Endothelial cell of umbilical vein (primary cell): ENCODE data around the gene HCFC1R1. TPM values are rescaled to one million over a fixed set of nuclear protein-coding genes. Genes with fewer than 3 reads are reported as not detected.

Experiments used
- BruUV-seq: library from RNA; stranded (reverse); fragments of 400-500 nt; replicated peaks from 2 replicates; lab custom pipeline; 2021; lab: Mats Ljungman, UMichigan
- CTCF ChIA-PET: fragments of 300-600, 350-600 bp; sonication (Branson Sonifier 250); formaldehyde crosslinking; loops from one replicate; lab custom pipeline; 2021; ENCODE audit warnings: antibody characterized with exemption, inconsistent platforms; lab: Charles Lee
- POLR2A ChIA-PET: fragments of 300-600, 350-600 bp; sonication (Branson Sonifier 250); formaldehyde crosslinking; loops from one replicate; lab custom pipeline; 2021; ENCODE audit warnings: antibody characterized with exemption, inconsistent platforms; lab: Charles Lee
- DNase-seq: peaks from one replicate; pipeline ENCODE4 v3.0.0-alpha.2; 2011; ENCODE audit warnings: low read depth, low spot score
- FAIRE-seq: peaks from 2 replicates; lab custom pipeline; 2011; peaks lifted over from hg19 to GRCh38; lab: Jason Lieb, UNC
- H2AFZ ChIP-seq: 2 replicates; pipeline ENCODE4 v1.6.0; 2012; ENCODE audit warnings: low read depth, low read length, control low read depth, inconsistent platforms
- H3K27ac ChIP-seq: 2 replicates; pipeline ENCODE4 v1.5.1; 2011; ENCODE audit warnings: low read depth, mild to moderate bottlenecking, control low read depth, low read length, moderate library complexity; ENCODE audit not compliant: insufficient read depth
- H3K27me3 ChIP-seq, 2 experiments: 2 replicates each; pipeline versions ENCODE4 v1.6.0 to v1.6.1; 2011; ENCODE audit warnings: low read length in 2 of 2, mixed read lengths in 1 of 2; ENCODE audit not compliant: control insufficient read depth in 2 of 2, insufficient read depth in 2 of 2
- H3K36me3 ChIP-seq, 2 experiments: 2 replicates in 1 of 2; 3 replicates in 1 of 2; pipeline ENCODE4 v1.5.1; 2011; ENCODE audit warnings: low read length in 2 of 2, mild to moderate bottlenecking in 1 of 2, moderate library complexity in 1 of 2; ENCODE audit not compliant: control insufficient read depth in 2 of 2, insufficient read depth in 2 of 2; ENCODE audit errors: extremely low read depth in 1 of 2
- H3K4me1 ChIP-seq: 3 replicates; pipeline ENCODE4 v1.5.1; 2011; ENCODE audit warnings: mild to moderate bottlenecking, low read length; ENCODE audit not compliant: control insufficient read depth, insufficient read depth; ENCODE audit errors: extremely low read depth
- H3K4me2 ChIP-seq: 2 replicates; pipeline ENCODE4 v1.6.1; 2011; ENCODE audit warnings: low read length, control low read depth, mixed read lengths; ENCODE audit not compliant: insufficient read depth
- H3K4me3 ChIP-seq, 3 experiments: fragments of 200-600 bp in 1 of 3; sonication (generic), shearing (Covaris generic) in 1 of 3; replicated peaks in 1 of 3; 2 replicates each; pipeline ENCODE4 v1.5.1; 2011 to 2016; ENCODE audit warnings: control low read depth in 3 of 3, low read length in 3 of 3, mild to moderate bottlenecking in 2 of 3, inconsistent platforms in 1 of 3, low read depth in 1 of 3, moderate library complexity in 1 of 3; ENCODE audit not compliant: insufficient read depth in 1 of 3
- H3K79me2 ChIP-seq: 2 replicates; pipeline ENCODE4 v1.6.0; 2012; ENCODE audit warnings: low read length, inconsistent platforms; ENCODE audit not compliant: control insufficient read depth, insufficient read depth
- H3K9ac ChIP-seq: replicated peaks from 2 replicates; pipeline ENCODE3; 2011; ENCODE audit warnings: low read length, control low read depth; ENCODE audit not compliant: insufficient read depth; ENCODE audit errors: extremely low read depth
- H3K9me1 ChIP-seq: replicated peaks from 3 replicates; pipeline ENCODE4 v1.6.0; 2011; ENCODE audit warnings: mild to moderate bottlenecking, low read length; ENCODE audit not compliant: control insufficient read depth, insufficient read depth; ENCODE audit errors: extremely low read depth
- H3K9me3 ChIP-seq: replicated peaks from 2 replicates; pipeline ENCODE4 v1.5.1; 2012; ENCODE audit warnings: low read length, inconsistent platforms; ENCODE audit not compliant: control insufficient read depth, insufficient read depth
- H4K20me1 ChIP-seq: replicated peaks from 2 replicates; pipeline ENCODE3; 2011; ENCODE audit warnings: mild to moderate bottlenecking, low read length; ENCODE audit not compliant: control insufficient read depth, insufficient read depth; ENCODE audit errors: extremely low read depth
- EZH2 ChIP-seq: IDR thresholded peaks from 2 replicates; pipeline ENCODE4 v1.6.1; 2012; ENCODE audit warnings: borderline replicate concordance, low read depth, mild to moderate bottlenecking, moderate library complexity, low read length, inconsistent platforms; ENCODE audit not compliant: severe bottlenecking
- FOS ChIP-seq: IDR thresholded peaks from 2 replicates; pipeline ENCODE4 v1.6.1; 2011; ENCODE audit warnings: mild to moderate bottlenecking, low read length, moderate library complexity, borderline replicate concordance; ENCODE audit not compliant: insufficient read depth
- GATA2 ChIP-seq: IDR thresholded peaks from 2 replicates; pipeline ENCODE4 v1.7.0; 2011; ENCODE audit warnings: low read depth, mild to moderate bottlenecking, moderate library complexity, mixed read lengths, low read length; ENCODE audit not compliant: insufficient read length, insufficient read depth
- JUN ChIP-seq: IDR thresholded peaks from 2 replicates; pipeline ENCODE4 v1.6.1; 2011; ENCODE audit warnings: borderline replicate concordance, low read depth; ENCODE audit not compliant: insufficient read length, insufficient read depth
- MYC ChIP-seq: IDR thresholded peaks from one replicate; pipeline ENCODE4 v1.6.1; 2011; ENCODE audit warnings: mild to moderate bottlenecking, low read depth, low read length
- POLR2A ChIP-seq: IDR thresholded peaks from 2 replicates; pipeline ENCODE4 v1.6.1; 2012; ENCODE audit warnings: low read depth, mild to moderate bottlenecking, control low read depth, low read length
- dilution Hi-C: fragments of 300-500 bp; cut with MboI; formaldehyde crosslinking; loops from one replicate; pipeline ENCODE4 v1.15.0; 2019; ENCODE audit warnings: low sequenced_read_pairs; ENCODE audit not compliant: extremely low pct_ligation_motif_present
- intact Hi-C: fragments of 100-400 bp; cut with micrococcal nuclease; formaldehyde crosslinking; loops from one replicate; pipeline ENCODE4 v1.10.0; 2022
- polyA plus RNA-seq, 4 experiments: library from polyadenylated mRNA; depleted of rRNA in 3 of 4; stranded (reverse) in 3 of 4; unstranded in 1 of 4; fragments of >200 nt; gene quantifications; 2 replicates each; pipeline versions ENCODE4 v1.2.1 to v1.2.3, GENCODE V29; 2011 to 2012; ENCODE audit warnings: missing spikeins in 1 of 4
- total RNA-seq: library from RNA; stranded (reverse); gene quantifications from 2 replicates; pipeline ENCODE4 v1.2.3, GENCODE V29; 2021
- TF ChIP-seq, protein P1 (sequence below), 2 donors: IDR thresholded peaks; 1 replicate in 1 of 2; 2 replicates in 1 of 2; pipeline ENCODE4 v1.5.1; 2011; ENCODE audit warnings: low read length in 2 of 2, mild to moderate bottlenecking in 2 of 2, moderate library complexity in 2 of 2, control low read depth in 1 of 2, inconsistent platforms in 1 of 2, low read depth in 1 of 2; ENCODE audit not compliant: insufficient read depth in 1 of 2; ENCODE audit errors: extremely low read depth in 1 of 2
- TF ChIP-seq, protein P2 (sequence below): IDR thresholded peaks from 2 replicates; pipeline ENCODE4 v1.6.1; 2011; ENCODE audit not compliant: insufficient read depth, insufficient read length

The HCFC1R1 gene
- total and polyA plus RNA-seq, 2 donors (not counting 3 experiments of a cell fraction or from before 2014, with no cell fraction given), result 28.7 to 49.3 TPM

DNA sequence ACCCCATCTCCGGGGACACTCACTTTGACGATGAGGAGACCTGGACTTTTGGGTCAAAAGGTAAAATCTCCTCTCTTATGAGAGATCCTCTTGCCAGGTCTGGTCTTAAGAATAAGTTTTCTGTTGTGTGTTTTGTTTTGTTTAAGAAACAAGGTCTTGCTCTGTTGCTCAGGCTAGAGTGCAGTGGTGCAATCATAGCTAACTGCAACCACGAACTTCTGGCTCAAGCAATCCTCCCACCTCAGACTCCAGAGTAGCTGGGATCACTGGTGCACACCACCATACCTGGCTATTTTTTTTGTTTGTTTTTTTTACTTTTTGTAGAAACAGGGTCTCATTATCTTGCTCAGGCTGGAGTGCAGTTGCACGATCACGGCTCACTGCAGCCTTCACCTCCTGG is 26.7 kb upstream of the HCFC1R1 start:
- no peaks in the 10 kb centered on the region for H4K20me1 ChIP-seq
- TF ChIP-seq JUN (no peak), FOS (no peak), POLR2A (no peak), EZH2 (no peak), GATA2 (no peak), MYC (no peak)
- TF ChIP-seq, protein P1, sequence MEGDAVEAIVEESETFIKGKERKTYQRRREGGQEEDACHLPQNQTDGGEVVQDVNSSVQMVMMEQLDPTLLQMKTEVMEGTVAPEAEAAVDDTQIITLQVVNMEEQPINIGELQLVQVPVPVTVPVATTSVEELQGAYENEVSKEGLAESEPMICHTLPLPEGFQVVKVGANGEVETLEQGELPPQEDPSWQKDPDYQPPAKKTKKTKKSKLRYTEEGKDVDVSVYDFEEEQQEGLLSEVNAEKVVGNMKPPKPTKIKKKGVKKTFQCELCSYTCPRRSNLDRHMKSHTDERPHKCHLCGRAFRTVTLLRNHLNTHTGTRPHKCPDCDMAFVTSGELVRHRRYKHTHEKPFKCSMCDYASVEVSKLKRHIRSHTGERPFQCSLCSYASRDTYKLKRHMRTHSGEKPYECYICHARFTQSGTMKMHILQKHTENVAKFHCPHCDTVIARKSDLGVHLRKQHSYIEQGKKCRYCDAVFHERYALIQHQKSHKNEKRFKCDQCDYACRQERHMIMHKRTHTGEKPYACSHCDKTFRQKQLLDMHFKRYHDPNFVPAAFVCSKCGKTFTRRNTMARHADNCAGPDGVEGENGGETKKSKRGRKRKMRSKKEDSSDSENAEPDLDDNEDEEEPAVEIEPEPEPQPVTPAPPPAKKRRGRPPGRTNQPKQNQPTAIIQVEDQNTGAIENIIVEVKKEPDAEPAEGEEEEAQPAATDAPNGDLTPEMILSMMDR (IDR thresholded peaks at IDR 0.05; ENCODE audit: extremely low read depth in 1 of 2, insufficient read depth in 1 of 2, low read depth in 1 of 2, low read length in 2 of 2), result no peak
- TF ChIP-seq, protein P2, sequence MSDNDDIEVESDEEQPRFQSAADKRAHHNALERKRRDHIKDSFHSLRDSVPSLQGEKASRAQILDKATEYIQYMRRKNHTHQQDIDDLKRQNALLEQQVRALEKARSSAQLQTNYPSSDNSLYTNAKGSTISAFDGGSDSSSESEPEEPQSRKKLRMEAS, result no peak
- H3K4me1 ChIP-seq, result no peaks in the 10 kb centered on the region
- intact Hi-C loops (no loop called here), dilution Hi-C loops (no loop called here)
- no peaks in the 10 kb centered on the region for H3K36me3 ChIP-seq
- FAIRE-seq (no peak), DNase-seq (no peak)
- BruUV-seq, result no TSS peak
- no peaks in the 10 kb centered on the region for H3K9me3 ChIP-seq
- ChIA-PET POLR2A (no interaction called here), CTCF (interaction anchor here (3.4 to 14.7 kb wide), 2 partner anchors 19 to 79 kb away, joined by 13 to 200 read pairs; no protein-coding TSS in a partner anchor)
- H3K27me3 ChIP-seq, result peaks cover 16 to 27% of the 10 kb centered on the region in 2 experiments
- no peak overlapping the region for H3K4me3 ChIP-seq
- H3K79me2 ChIP-seq, result no peaks in the 10 kb centered on the region
- H2AFZ ChIP-seq, result no peak overlapping the region
- H3K4me2 ChIP-seq, result no peak overlapping the region
- H3K9me1 ChIP-seq, result no peaks in the 10 kb centered on the region
- H3K27ac ChIP-seq, result no peak overlapping the region
- H3K9ac ChIP-seq, result no peak overlapping the region
